Liver (tissue), 9 donors: ENCODE measurements around the gene ACVR1. TPM values are rescaled to one million over a fixed set of nuclear protein-coding genes. Genes with fewer than 3 reads are reported as not detected.

Experiments
- DNase-seq: peaks from one replicate; pipeline ENCODE4 v3.0.0-alpha.2; 2017; ENCODE audit warnings: low spot score
- H3K27ac ChIP-seq, 2 donors: one replicate each; pipeline ENCODE4 v1.7.0; 2013; ENCODE audit warnings: inconsistent platforms in 2 of 2, low read length in 2 of 2, control low read depth in 1 of 2, low read depth in 1 of 2, mild to moderate bottlenecking in 1 of 2
- H3K27me3 ChIP-seq, 4 donors: one replicate each; pipeline versions ENCODE4 v1.6.1 to v1.7.0; 2013; ENCODE audit warnings: low read length in 3 of 4, inconsistent platforms in 1 of 4, mild to moderate bottlenecking in 1 of 4, moderate library complexity in 1 of 4; ENCODE audit not compliant: control insufficient read depth in 4 of 4, insufficient read depth in 4 of 4
- H3K36me3 ChIP-seq, 4 donors: one replicate each; pipeline versions ENCODE4 v1.6.1 to v1.7.0; 2013; ENCODE audit warnings: low read length in 3 of 4, mild to moderate bottlenecking in 3 of 4, low read depth in 1 of 4, moderate library complexity in 1 of 4; ENCODE audit not compliant: control insufficient read depth in 4 of 4, insufficient read depth in 3 of 4
- H3K4me1 ChIP-seq, 4 donors: one replicate each; pipeline versions ENCODE4 v1.6.1 to v1.7.0; 2013; ENCODE audit warnings: low read length in 3 of 4, mild to moderate bottlenecking in 3 of 4, moderate library complexity in 1 of 4; ENCODE audit not compliant: control insufficient read depth in 4 of 4, insufficient read depth in 4 of 4
- H3K4me3 ChIP-seq, 3 donors: one replicate each; pipeline versions ENCODE4 v1.6.1 to v1.7.0; 2013; ENCODE audit warnings: low read length in 3 of 3, control low read depth in 1 of 3, low read depth in 1 of 3, mild to moderate bottlenecking in 1 of 3
- H3K9ac ChIP-seq, 2 donors: one replicate each; pipeline ENCODE4 v1.7.0; 2013; ENCODE audit warnings: low read length in 2 of 2, mild to moderate bottlenecking in 2 of 2, moderate library complexity in 2 of 2, control low read depth in 1 of 2, low read depth in 1 of 2
- H3K9me3 ChIP-seq, 4 donors: one replicate each; pipeline versions ENCODE4 v1.6.1 to v1.7.0; 2013; ENCODE audit warnings: low read length in 3 of 4; ENCODE audit not compliant: control insufficient read depth in 4 of 4
- EGR1 ChIP-seq, 2 donors: IDR thresholded peaks; 2 replicates each; pipeline ENCODE4 v1.6.1; 2016 to 2018; ENCODE audit warnings: antibody characterized with exemption in 2 of 2, low read depth in 2 of 2
- FOXA1 ChIP-seq: IDR thresholded peaks from 2 replicates; pipeline ENCODE4 v1.6.1; 2016; ENCODE audit warnings: antibody characterized with exemption
- HNF4A ChIP-seq, 2 donors: conservative IDR thresholded peaks; 2 replicates each; pipeline ENCODE4 v1.6.1; 2016; ENCODE audit warnings: antibody characterized with exemption in 2 of 2, mild to moderate bottlenecking in 2 of 2
- JUND ChIP-seq, 2 donors: IDR thresholded peaks; 2 replicates each; pipeline ENCODE4 v1.6.1; 2016; ENCODE audit warnings: antibody characterized with exemption in 2 of 2
- NR2F2 ChIP-seq: IDR thresholded peaks from 2 replicates; pipeline ENCODE4 v1.6.1; 2016; ENCODE audit warnings: antibody characterized with exemption
- RAD21 ChIP-seq, 2 donors: IDR thresholded peaks; 2 replicates each; pipeline ENCODE4 v1.6.1; 2016; ENCODE audit warnings: antibody characterized with exemption in 2 of 2, mild to moderate bottlenecking in 2 of 2
- RXRA ChIP-seq, 2 donors: IDR thresholded peaks; 2 replicates each; pipeline ENCODE4 v1.6.1; 2017 to 2018; ENCODE audit warnings: antibody characterized with exemption in 2 of 2, mild to moderate bottlenecking in 1 of 2
- TAF1 ChIP-seq: conservative IDR thresholded peaks from 2 replicates; pipeline ENCODE4 v1.6.1; 2016; ENCODE audit warnings: antibody characterized with exemption, mild to moderate bottlenecking
- YY1 ChIP-seq: IDR thresholded peaks from 2 replicates; pipeline ENCODE4 v1.6.1; 2016; ENCODE audit warnings: antibody characterized with exemption, mild to moderate bottlenecking
- WGBS: extraction: QIAGEN DNeasy Blood & Tissue Kit; methylation state at CpG from one replicate; pipeline ENCODE4 v1.1.7; 2013; 5-methylcytosine and 5-hydroxymethylcytosine counted together
- polyA plus RNA-seq, 2 donors: library from polyadenylated mRNA; stranded (reverse) in 1 of 2; unstranded in 1 of 2; fragments of 200-250 nt in 1 of 2; fragments of >200 nt in 1 of 2; fragmentation: Nextera tagmentation in 1 of 2; extraction: Ambion mirVana in 1 of 2; gene quantifications; one replicate each; pipeline versions ENCODE4 v1.2.1 to v1.2.3, GENCODE V29; 2013 to 2015
- total RNA-seq, 2 donors: library from RNA; depleted of rRNA; stranded (reverse); fragments of >200 nt; gene quantifications; one replicate each; pipeline ENCODE4 v1.2.3, GENCODE V29; 2014
- TF ChIP-seq, protein P1 (sequence below): fragments of 150-350 bp; IDR thresholded peaks from 2 replicates; pipeline ENCODE4 v1.5.1; 2017; ENCODE audit warnings: improper control_type of control experiment, low read depth, low read length; ENCODE audit not compliant: missing input control
- TF ChIP-seq, protein P2 (sequence below): IDR thresholded peaks from 2 replicates; pipeline ENCODE4 v1.6.1; 2016; ENCODE audit warnings: antibody characterized with exemption
- TF ChIP-seq, protein P3 (sequence below): IDR thresholded peaks from 2 replicates; pipeline ENCODE4 v1.6.1; 2016; ENCODE audit warnings: antibody characterized with exemption
- TF ChIP-seq, protein P4 (sequence below): IDR thresholded peaks from 2 replicates; pipeline ENCODE4 v1.6.1; 2016; ENCODE audit warnings: antibody characterized with exemption
- donor health status: healthy.
- donor health status: healthy.
- donor health status: healthy.
- donor health status: healthy.
- donor health status: healthy.

Gene ACVR1
- total and polyA plus RNA-seq, 4 donors, result 6.2 to 20.4 (median 8.5) TPM

- H3K4me3 ChIP-seq, result peak overlapping the region; percentile 90 to 97 (median 92)
- no peaks in the 10 kb centered on the region for H3K9me3 ChIP-seq
- H3K9ac ChIP-seq, result peak overlapping the region; percentile 62 to 96
- H3K27me3 ChIP-seq, result no peaks in the 10 kb centered on the region
- H3K27ac ChIP-seq, result peak overlapping the region; percentile 90 to 98
- WGBS, result 3% methylated on average over 21 of the region's 21 CpGs
- DNase-seq, result no peak
- peaks cover 20 to 69% (median 49%) of the 10 kb centered on the region in 4 donors for H3K4me1 ChIP-seq
- no peaks in the 10 kb centered on the region for H3K36me3 ChIP-seq
- TF ChIP-seq, protein P1, sequence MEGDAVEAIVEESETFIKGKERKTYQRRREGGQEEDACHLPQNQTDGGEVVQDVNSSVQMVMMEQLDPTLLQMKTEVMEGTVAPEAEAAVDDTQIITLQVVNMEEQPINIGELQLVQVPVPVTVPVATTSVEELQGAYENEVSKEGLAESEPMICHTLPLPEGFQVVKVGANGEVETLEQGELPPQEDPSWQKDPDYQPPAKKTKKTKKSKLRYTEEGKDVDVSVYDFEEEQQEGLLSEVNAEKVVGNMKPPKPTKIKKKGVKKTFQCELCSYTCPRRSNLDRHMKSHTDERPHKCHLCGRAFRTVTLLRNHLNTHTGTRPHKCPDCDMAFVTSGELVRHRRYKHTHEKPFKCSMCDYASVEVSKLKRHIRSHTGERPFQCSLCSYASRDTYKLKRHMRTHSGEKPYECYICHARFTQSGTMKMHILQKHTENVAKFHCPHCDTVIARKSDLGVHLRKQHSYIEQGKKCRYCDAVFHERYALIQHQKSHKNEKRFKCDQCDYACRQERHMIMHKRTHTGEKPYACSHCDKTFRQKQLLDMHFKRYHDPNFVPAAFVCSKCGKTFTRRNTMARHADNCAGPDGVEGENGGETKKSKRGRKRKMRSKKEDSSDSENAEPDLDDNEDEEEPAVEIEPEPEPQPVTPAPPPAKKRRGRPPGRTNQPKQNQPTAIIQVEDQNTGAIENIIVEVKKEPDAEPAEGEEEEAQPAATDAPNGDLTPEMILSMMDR, result no peak
- TF ChIP-seq FOXA1 (no peak), RXRA (IDR thresholded peaks at IDR 0.05) (no peak), EGR1 (IDR thresholded peaks at IDR 0.05; ENCODE audit: low read depth in 2 of 2) (no peak), RAD21 (IDR thresholded peaks at IDR 0.05) (peak in 1 of 2 donors; percentile 6), TAF1 (no peak)
- TF ChIP-seq, protein P2, sequence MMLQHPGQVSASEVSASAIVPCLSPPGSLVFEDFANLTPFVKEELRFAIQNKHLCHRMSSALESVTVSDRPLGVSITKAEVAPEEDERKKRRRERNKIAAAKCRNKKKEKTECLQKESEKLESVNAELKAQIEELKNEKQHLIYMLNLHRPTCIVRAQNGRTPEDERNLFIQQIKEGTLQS, result no peak
- TF ChIP-seq, protein P3, sequence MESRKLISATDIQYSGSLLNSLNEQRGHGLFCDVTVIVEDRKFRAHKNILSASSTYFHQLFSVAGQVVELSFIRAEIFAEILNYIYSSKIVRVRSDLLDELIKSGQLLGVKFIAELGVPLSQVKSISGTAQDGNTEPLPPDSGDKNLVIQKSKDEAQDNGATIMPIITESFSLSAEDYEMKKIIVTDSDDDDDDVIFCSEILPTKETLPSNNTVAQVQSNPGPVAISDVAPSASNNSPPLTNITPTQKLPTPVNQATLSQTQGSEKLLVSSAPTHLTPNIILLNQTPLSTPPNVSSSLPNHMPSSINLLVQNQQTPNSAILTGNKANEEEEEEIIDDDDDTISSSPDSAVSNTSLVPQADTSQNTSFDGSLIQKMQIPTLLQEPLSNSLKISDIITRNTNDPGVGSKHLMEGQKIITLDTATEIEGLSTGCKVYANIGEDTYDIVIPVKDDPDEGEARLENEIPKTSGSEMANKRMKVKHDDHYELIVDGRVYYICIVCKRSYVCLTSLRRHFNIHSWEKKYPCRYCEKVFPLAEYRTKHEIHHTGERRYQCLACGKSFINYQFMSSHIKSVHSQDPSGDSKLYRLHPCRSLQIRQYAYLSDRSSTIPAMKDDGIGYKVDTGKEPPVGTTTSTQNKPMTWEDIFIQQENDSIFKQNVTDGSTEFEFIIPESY, result no peak
Observed at GRCh38 chr2:157874997-157875640, 1.0 kb downstream of the ACVR1 start.

GRCh38 chr2:157874348-157874747 is 1.8 kb downstream of the ACVR1 start:
- 40% methylated on average over 4 of the region's 4 CpGs for WGBS
- H3K36me3 ChIP-seq, result no peaks in the 10 kb centered on the region
- no peaks in the 10 kb centered on the region for H3K9me3 ChIP-seq
- peak overlapping the region; percentile 62 to 96 for H3K9ac ChIP-seq
- TF ChIP-seq RAD21 (IDR thresholded peaks at IDR 0.05) (peak in 1 of 2 donors; percentile 21), HNF4A (conservative IDR thresholded peaks at IDR 0.05) (peak in 1 of 2 donors; percentile 15)
- TF ChIP-seq, protein P1, result no peak
- H3K4me3 ChIP-seq, result peak overlapping the region; percentile 90 to 97 (median 92)
- peaks cover 18 to 70% (median 54%) of the 10 kb centered on the region in 4 donors for H3K4me1 ChIP-seq
- no peaks in the 10 kb centered on the region for H3K27me3 ChIP-seq
- peak overlapping the region; percentile 90 to 98 for H3K27ac ChIP-seq
- DNase-seq, result no peak

DNA sequence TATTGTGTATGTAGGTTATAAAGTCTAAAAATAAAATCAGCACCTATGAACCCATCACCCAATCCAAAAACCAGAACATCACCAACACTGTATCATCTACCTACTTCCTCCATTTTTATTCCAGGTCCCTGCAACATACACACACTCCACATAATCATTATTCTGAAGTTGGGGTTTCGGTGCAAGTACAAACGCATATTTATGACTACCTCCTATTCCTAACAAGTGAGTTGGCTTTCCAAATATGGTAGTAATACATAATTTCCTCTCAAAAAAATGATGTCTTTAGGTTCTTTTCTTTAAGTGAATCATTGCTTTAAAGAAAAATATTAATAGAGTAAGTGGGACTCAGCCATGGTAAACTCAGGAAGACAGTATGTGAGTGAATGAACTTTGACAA is 3.3 kb downstream of the ACVR1 start:
- no peaks in the 10 kb centered on the region for H3K36me3 ChIP-seq
- no peak overlapping the region for H3K9ac ChIP-seq
- peak overlapping the region; percentile 43 to 90 for H3K27ac ChIP-seq
- no peak for DNase-seq
- peaks cover 16 to 68% (median 49%) of the 10 kb centered on the region in 4 donors for H3K4me1 ChIP-seq
- no peak overlapping the region for H3K4me3 ChIP-seq
- no peaks in the 10 kb centered on the region for H3K27me3 ChIP-seq
- H3K9me3 ChIP-seq, result no peaks in the 10 kb centered on the region
- WGBS, result 96% methylated on average over 2 of the region's 2 CpGs
- TF ChIP-seq YY1, result no peak
- no peak for TF ChIP-seq JUND (IDR thresholded peaks at IDR 0.05)
- TF ChIP-seq, protein P1, result no peak
- no peak for TF ChIP-seq RAD21 (IDR thresholded peaks at IDR 0.05)
- TF ChIP-seq, protein P3, result no peak
- TF ChIP-seq, protein P4, sequence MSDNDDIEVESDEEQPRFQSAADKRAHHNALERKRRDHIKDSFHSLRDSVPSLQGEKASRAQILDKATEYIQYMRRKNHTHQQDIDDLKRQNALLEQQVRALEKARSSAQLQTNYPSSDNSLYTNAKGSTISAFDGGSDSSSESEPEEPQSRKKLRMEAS, result no peak
- TF ChIP-seq NR2F2, result no peak
- no peak for TF ChIP-seq HNF4A (conservative IDR thresholded peaks at IDR 0.05)
- TF ChIP-seq FOXA1, result no peak
